GM12875 (cell line): ENCODE results near the gene ALDH1A3.
"Not testable (repeated sequence)": the region's sequence is repeated elsewhere in the genome, so short reads cannot be mapped to it uniquely, and the experiment has no call there.

ENCODE experiments used
- H3K4me3 ChIP-seq: one replicate; pipeline ENCODE4 v1.5.1; 2011; ENCODE audit warnings: low read depth, low read length, control low read depth
- TF ChIP-seq, protein P1 (sequence below): IDR thresholded peaks from 2 replicates; pipeline ENCODE4 v1.5.1; 2011; ENCODE audit warnings: low read depth, mild to moderate bottlenecking, control low read depth, inconsistent platforms, low read length, moderate library complexity, borderline replicate concordance; ENCODE audit not compliant: insufficient read depth

The ALDH1A3 gene

DNA sequence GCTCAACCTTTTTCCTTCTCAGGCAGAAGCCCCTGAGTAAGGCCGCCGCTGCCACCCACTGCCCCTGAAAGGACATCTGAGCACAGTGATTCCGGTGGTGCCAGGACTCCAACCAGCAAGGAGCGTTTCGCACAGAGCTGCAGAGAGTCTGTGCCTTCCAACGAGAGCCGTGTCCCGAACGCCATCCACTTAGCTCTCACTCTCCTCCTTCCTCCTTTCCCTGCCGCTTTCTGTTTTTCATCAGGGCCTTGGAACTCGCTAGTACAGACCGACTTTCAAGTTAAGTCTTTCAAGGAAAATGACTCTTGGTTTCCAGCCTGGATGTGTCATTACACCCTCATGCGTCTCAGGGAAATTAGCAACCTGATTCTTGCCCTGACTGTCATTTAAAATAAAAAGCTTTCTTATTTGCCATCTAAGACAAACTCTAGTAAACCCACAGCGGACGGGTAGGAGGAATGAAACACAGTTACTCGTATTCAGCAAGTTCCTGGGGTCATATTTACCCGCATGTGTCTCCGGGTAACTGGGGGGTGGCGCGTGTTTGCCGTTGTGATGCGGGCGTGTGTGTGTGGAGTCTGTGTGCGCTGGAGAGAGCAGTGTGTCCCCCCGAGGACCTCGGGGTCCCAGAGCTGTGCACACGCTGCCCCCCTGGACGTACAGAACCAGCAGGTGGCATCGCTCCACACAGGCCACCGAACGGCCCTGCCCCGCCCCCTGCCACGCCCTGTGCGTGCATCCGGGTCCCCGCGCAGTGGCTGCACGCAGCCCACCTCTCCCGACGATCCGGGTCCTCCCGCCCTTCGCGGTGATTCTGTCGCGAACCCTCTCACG is 30.4 kb upstream of the ALDH1A3 start:
- TF ChIP-seq, protein P1, sequence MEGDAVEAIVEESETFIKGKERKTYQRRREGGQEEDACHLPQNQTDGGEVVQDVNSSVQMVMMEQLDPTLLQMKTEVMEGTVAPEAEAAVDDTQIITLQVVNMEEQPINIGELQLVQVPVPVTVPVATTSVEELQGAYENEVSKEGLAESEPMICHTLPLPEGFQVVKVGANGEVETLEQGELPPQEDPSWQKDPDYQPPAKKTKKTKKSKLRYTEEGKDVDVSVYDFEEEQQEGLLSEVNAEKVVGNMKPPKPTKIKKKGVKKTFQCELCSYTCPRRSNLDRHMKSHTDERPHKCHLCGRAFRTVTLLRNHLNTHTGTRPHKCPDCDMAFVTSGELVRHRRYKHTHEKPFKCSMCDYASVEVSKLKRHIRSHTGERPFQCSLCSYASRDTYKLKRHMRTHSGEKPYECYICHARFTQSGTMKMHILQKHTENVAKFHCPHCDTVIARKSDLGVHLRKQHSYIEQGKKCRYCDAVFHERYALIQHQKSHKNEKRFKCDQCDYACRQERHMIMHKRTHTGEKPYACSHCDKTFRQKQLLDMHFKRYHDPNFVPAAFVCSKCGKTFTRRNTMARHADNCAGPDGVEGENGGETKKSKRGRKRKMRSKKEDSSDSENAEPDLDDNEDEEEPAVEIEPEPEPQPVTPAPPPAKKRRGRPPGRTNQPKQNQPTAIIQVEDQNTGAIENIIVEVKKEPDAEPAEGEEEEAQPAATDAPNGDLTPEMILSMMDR, result no peak
- H3K4me3 ChIP-seq, result peak overlapping the region; percentile 11

DNA sequence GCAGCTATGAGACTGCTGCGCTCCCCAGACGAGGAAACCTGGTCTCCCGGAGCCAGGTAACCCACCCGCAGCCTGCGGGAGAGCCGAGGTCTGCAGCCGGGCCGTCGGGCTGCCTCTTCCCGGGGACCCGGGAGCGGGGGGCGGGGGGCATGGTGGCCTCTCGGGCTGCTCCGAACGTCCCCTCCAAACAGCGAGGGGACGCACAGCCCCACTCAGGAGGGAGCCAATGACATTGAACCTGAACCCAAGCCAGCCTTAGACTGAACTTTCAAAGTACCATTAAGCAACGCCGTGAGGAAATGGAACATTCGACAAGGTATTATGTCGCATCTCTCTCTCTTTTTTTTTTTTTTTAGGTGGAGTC is 29.8 kb upstream of the ALDH1A3 start:
- H3K4me3 ChIP-seq, result peak overlapping the region; percentile 11
- TF ChIP-seq, protein P1, result no peak

GRCh38 chr15:100851428-100852015 is 28.1 kb upstream of the ALDH1A3 start:
- H3K4me3 ChIP-seq, result not testable (repeated sequence)

DNA sequence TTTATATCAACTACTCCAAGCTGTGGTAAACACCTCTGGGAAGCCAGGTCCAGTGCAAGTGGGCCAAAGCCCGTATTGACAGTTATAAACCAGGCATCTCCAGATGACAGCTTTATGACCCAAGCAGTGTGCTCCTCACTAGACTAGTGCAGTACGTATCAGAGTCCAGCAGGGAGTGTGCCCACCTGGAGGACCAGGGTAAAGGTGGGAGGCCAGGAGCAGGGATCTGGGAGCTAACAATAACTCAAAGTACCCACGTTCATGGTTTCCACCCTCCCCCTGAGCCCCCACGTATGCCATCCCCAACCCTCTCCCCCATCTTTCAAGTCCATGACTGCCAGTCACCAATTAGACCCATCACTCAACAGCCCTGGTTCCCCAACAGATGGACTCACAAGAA is 27.0 kb upstream of the ALDH1A3 start:
- TF ChIP-seq, protein P1, result no peak
- no peak overlapping the region for H3K4me3 ChIP-seq

- H3K4me3 ChIP-seq, result no peak overlapping the region
- TF ChIP-seq, protein P1, result no peak
Measured at GRCh38 chr15:100853676-100854440, 25.8 kb upstream of the ALDH1A3 start.

DNA sequence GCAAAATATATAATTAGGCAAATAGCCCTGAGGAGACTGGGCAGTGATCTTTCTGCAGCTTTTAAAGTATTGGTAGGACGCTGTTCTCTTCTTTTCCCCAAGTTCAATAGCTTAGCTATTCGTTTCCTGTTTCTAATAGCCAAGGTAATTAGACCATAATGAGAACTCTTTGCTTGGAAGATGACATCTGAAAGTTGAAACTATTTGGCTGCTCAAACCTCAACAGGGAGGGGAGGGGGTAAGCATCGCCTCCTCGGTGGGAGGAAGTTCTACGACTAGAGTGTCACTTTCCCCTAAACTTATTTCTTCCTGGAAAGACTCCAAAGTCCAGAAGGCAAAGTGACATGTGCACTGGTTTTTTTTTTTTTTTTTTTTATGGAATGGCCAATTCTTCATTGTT is 22.8 kb upstream of the ALDH1A3 start:
- no peak overlapping the region for H3K4me3 ChIP-seq
- TF ChIP-seq, protein P1, result no peak

DNA sequence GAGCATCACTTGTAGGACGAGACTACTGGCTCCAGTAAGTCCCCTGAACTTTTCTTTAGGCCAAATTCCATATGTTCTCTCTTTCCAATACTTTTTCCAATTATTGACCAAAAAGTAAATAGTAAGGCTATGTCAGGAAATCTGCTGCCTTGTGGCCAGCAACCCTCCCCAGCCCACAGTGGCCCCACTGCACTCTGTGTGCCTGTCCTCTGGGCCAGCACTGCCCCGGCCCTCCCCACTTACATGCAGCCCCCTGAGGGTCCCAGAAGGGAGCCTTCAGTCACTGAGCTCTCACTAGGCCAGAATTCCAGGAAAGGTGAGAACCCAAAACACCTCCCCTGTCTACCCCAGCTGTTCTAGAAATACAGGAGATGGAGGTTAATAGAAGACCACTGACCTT is 21.3 kb upstream of the ALDH1A3 start:
- H3K4me3 ChIP-seq, result no peak overlapping the region
- TF ChIP-seq, protein P1, result no peak
